Measurements from ENCODE around the gene MAP1B.

The MAP1B gene

GRCh38 chr5:72195581-72195980, 88.3 kb downstream of the MAP1B start:
- no peak overlapping the region for H3K4me3 ChIP-seq (ENCODE audit: low read depth in 1 of 2, low read length in 2 of 2)
- peaks cover 25% of the 10 kb centered on the region for H3K27me3 ChIP-seq (ENCODE audit: insufficient read depth, low read length, poor library complexity)
- peaks cover 3% of the 10 kb centered on the region for H3K9me3 ChIP-seq (ENCODE audit: insufficient read depth, low read length, severe bottlenecking)
- no peaks in the 10 kb centered on the region for H3K4me1 ChIP-seq (ENCODE audit: insufficient read depth, low read length)
- no peaks in the 10 kb centered on the region for H3K36me3 ChIP-seq (ENCODE audit: insufficient read depth, low read length)
- DNase-seq (no peak), ATAC-seq (ENCODE audit: insufficient read depth, low read depth) (no peak)
- H4K20me1 ChIP-seq (ENCODE audit: insufficient read depth, low read length), result no peaks in the 10 kb centered on the region
- TF ChIP-seq CTCF (IDR thresholded peaks at IDR 0.05; ENCODE audit: borderline replicate concordance, extremely low read depth, low read length, poor library complexity, severe bottlenecking), result no peak
- TF ChIP-seq EZH2 (IDR thresholded peaks at IDR 0.05; ENCODE audit: borderline replicate concordance, low read depth, low read length, severe bottlenecking), result no peak
- no peak overlapping the region for H3K27ac ChIP-seq (ENCODE audit: low read length)
- H2AFZ ChIP-seq (ENCODE audit: low read depth, low read length), result no peak overlapping the region
- no peak overlapping the region for H3K4me2 ChIP-seq (ENCODE audit: insufficient read depth, low read length)
- H3K79me2 ChIP-seq (ENCODE audit: insufficient read depth, low read length), result no peaks in the 10 kb centered on the region
- no peak overlapping the region for H3K9ac ChIP-seq (ENCODE audit: low read depth, low read length)

DNA sequence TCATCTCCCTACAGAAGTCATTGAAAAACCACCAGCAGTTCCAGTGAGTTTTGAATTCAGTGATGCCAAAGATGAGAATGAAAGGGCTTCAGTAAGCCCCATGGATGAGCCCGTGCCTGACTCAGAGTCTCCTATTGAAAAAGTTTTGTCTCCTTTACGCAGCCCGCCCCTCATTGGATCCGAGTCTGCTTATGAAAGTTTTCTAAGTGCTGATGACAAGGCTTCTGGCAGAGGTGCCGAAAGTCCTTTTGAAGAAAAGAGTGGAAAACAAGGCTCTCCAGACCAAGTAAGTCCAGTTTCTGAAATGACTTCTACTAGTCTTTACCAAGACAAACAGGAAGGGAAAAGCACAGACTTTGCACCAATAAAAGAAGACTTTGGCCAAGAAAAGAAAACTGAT, 90.1 kb downstream of the MAP1B start:
- H3K9me3 ChIP-seq (ENCODE audit: insufficient read depth, low read length, severe bottlenecking), result peaks cover 3% of the 10 kb centered on the region
- TF ChIP-seq CTCF (IDR thresholded peaks at IDR 0.05; ENCODE audit: borderline replicate concordance, extremely low read depth, low read length, poor library complexity, severe bottlenecking) (no peak), EZH2 (IDR thresholded peaks at IDR 0.05; ENCODE audit: borderline replicate concordance, low read depth, low read length, severe bottlenecking) (no peak)
- H3K4me2 ChIP-seq (ENCODE audit: insufficient read depth, low read length), result no peak overlapping the region
- H3K27ac ChIP-seq (ENCODE audit: low read length), result no peak overlapping the region
- DNase-seq (no peak), ATAC-seq (ENCODE audit: insufficient read depth, low read depth) (no peak)
- H3K4me3 ChIP-seq (ENCODE audit: low read depth in 1 of 2, low read length in 2 of 2), result no peak overlapping the region
- H3K9ac ChIP-seq (ENCODE audit: low read depth, low read length), result no peak overlapping the region
- H2AFZ ChIP-seq (ENCODE audit: low read depth, low read length), result no peak overlapping the region
- H4K20me1 ChIP-seq (ENCODE audit: insufficient read depth, low read length), result no peaks in the 10 kb centered on the region
- no peaks in the 10 kb centered on the region for H3K4me1 ChIP-seq (ENCODE audit: insufficient read depth, low read length)
- H3K79me2 ChIP-seq (ENCODE audit: insufficient read depth, low read length), result no peaks in the 10 kb centered on the region
- H3K27me3 ChIP-seq (ENCODE audit: insufficient read depth, low read length, poor library complexity), result peaks cover 8% of the 10 kb centered on the region
- H3K36me3 ChIP-seq (ENCODE audit: insufficient read depth, low read length), result no peaks in the 10 kb centered on the region

GRCh38 chr5:72199681-72200080, 92.4 kb downstream of the MAP1B start:
- Histone ChIP-seq H3K4me1 (ENCODE audit: insufficient read depth, low read length) (no peaks in the 10 kb centered on the region), H4K20me1 (ENCODE audit: insufficient read depth, low read length) (no peaks in the 10 kb centered on the region), H3K9ac (ENCODE audit: low read depth, low read length) (no peak overlapping the region), H2AFZ (ENCODE audit: low read depth, low read length) (no peak overlapping the region), H3K79me2 (ENCODE audit: insufficient read depth, low read length) (no peaks in the 10 kb centered on the region), H3K27ac (ENCODE audit: low read length) (no peak overlapping the region), H3K9me3 (ENCODE audit: insufficient read depth, low read length, severe bottlenecking) (no peaks in the 10 kb centered on the region), H3K4me3 (ENCODE audit: low read depth in 1 of 2, low read length in 2 of 2) (no peak overlapping the region), H3K27me3 (ENCODE audit: insufficient read depth, low read length, poor library complexity) (no peaks in the 10 kb centered on the region), H3K4me2 (ENCODE audit: insufficient read depth, low read length) (no peak overlapping the region), H3K36me3 (ENCODE audit: insufficient read depth, low read length) (no peaks in the 10 kb centered on the region)
- TF ChIP-seq EZH2 (IDR thresholded peaks at IDR 0.05; ENCODE audit: borderline replicate concordance, low read depth, low read length, severe bottlenecking) (no peak), CTCF (IDR thresholded peaks at IDR 0.05; ENCODE audit: borderline replicate concordance, extremely low read depth, low read length, poor library complexity, severe bottlenecking) (no peak)
- DNase-seq, result no peak
- ATAC-seq (ENCODE audit: insufficient read depth, low read depth), result no peak

DNA sequence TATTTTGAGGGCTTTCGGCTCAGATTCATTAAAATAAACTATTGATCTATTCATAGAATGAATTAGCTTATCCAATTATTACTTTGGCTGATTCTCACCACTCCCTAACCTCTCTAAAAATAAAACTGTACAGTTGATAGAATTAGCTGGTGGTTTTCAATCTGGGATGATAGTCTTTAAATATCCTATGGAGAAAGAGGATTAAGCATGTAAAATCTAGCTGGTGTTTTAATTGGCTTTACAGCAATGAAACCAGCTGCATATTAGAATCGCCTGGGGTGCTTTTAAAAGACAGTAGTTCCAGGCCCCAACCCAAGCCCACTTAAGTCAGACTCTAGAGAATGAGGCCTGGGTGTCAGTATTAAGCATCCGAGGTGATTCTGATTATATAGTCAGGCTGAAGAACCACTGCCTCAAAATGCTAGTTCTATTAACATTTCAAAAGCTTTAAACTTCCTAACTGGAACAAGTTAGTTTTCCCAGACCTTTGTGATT, 95.1 kb downstream of the MAP1B start:
- ATAC-seq (ENCODE audit: insufficient read depth, low read depth) (no peak), DNase-seq (no peak)
- TF ChIP-seq EZH2 (IDR thresholded peaks at IDR 0.05; ENCODE audit: borderline replicate concordance, low read depth, low read length, severe bottlenecking), result no peak
- TF ChIP-seq CTCF (IDR thresholded peaks at IDR 0.05; ENCODE audit: borderline replicate concordance, extremely low read depth, low read length, poor library complexity, severe bottlenecking), result no peak
- Histone ChIP-seq H3K9me3 (ENCODE audit: insufficient read depth, low read length, severe bottlenecking) (no peaks in the 10 kb centered on the region), H3K79me2 (ENCODE audit: insufficient read depth, low read length) (no peaks in the 10 kb centered on the region), H3K9ac (ENCODE audit: low read depth, low read length) (no peak overlapping the region), H3K36me3 (ENCODE audit: insufficient read depth, low read length) (no peaks in the 10 kb centered on the region), H4K20me1 (ENCODE audit: insufficient read depth, low read length) (no peaks in the 10 kb centered on the region), H2AFZ (ENCODE audit: low read depth, low read length) (no peak overlapping the region), H3K4me2 (ENCODE audit: insufficient read depth, low read length) (no peak overlapping the region), H3K4me1 (ENCODE audit: insufficient read depth, low read length) (no peaks in the 10 kb centered on the region), H3K27ac (ENCODE audit: low read length) (no peak overlapping the region), H3K27me3 (ENCODE audit: insufficient read depth, low read length, poor library complexity) (no peaks in the 10 kb centered on the region), H3K4me3 (ENCODE audit: low read depth in 1 of 2, low read length in 2 of 2) (no peak overlapping the region)
